HG03064 (cell line): Measurements from ENCODE around the gene CHTF18.

Experiments used
- ATAC-seq: cut with Tn5 transposase; IDR thresholded peaks from one replicate; pipeline ENCODE4 v1.9.1; 2021; ENCODE audit warnings: low read depth; ENCODE audit not compliant: unreplicated experiment

CHTF18 gene

DNA sequence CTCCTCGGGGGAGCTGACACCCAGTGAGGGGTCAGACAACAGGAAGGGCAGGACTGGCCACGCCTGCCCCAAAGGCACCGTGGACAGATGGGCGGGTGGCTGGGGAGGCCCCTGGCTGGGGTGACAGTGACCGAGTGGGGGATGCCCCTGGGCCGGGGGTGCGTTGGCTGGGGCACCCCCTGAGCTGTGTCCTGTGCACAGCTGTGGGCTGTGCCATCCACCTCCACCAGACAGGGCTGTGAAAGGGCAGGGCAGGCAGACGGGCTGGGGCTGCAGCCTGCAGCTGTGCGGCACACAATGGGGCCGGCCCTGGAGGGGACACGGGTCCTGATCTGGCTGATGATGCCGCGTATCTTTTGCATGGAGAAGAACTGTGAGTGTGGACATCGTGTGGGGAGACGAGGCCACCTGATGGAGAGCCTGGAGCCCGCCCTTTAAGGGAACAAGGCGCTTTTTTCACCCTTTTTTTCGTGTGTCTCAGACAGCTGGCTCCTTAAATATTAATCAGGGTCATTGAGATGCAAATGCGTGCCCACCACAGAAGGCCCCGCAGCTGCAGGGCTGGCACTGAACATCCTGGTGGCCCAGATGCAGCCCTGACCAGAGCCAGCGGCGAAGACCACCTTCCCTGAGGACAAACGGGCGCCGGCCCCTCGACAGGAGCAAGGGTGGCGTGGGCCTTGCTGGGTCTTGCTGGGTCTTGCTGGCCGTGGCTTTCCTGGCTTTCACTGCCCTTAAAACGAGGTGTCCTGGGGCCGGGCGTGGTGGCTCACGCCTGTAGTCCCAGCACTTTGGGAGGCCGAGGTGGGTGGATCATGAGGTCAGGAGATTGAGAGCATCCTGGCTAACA, 54.5 kb downstream of the CHTF18 start:
- ATAC-seq: no peak

DNA sequence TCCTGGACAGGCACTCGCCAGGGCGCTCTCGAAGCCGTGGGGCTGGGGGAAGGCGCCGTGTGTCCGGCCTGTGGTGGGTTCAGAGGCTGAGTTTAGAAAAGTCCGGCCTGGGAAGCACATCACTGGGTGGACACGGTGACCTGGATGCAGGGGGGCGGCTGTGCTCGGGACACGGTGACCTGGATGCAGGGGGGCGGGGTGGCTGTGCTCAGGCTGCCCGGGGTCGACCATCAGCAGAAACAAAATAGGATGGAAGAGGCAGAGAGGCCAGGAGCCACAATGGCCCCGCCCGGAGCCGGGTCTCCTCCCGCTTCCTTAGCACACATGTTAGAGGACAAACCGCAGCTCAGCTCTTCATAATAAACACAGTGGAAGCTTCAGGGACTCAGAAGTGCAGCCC, 55.4 kb downstream of the CHTF18 start:
- no peak for ATAC-seq

DNA sequence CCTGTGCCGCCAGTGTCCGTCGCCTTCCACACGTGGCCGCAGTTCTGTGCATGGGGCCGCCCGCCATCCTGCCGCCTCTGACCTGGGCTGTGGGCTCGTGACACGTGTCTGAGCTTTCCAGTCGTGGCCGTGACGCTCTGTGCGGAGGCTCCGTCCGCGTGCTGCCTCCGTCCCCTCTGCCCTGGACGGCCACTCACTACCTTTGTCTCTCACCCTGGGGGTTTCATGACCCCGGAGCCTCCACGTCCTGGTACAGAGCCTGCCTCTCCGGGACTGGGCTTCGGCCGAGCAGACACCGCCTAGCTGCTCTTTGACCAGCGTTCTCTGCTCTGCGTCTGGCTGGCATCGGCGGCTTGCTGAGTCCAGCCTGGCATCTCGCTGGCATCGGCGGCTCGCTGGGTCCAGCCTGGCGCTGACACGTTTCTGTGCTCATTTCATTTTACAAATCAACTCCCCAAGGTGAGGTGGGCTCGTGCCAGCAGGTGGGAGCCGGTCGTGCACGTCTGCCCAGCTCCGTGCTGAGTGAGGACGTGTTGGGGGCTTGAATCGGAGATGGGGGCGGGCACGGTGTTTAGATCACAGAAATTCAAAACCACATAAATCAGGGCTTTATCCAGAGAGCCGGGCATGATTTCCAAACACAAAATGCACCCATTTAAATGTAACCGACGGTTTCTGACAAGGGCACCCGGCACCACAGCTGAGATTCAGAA, 56.4 kb downstream of the CHTF18 start:
- ATAC-seq: no peak

DNA sequence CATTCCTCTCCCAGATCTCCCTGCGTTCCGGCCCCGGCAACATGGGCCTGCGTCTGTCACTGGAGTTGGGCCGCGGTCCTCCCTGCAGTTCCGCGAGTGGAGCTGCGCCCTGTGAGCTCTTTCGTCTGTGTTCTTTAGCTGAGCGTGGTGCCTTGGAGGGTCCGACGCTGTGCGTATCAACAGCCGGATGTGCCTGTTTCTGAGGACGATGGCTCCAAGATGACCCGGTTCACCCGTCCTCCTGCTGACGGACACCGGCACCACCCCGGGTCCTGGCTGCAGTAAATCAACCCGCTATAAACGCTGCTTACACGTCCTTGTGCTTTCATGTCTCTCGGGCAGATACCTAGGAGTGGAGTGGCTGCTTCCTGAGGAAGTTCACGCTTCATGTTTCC, 56.9 kb downstream of the CHTF18 start:
- ATAC-seq: no peak

DNA sequence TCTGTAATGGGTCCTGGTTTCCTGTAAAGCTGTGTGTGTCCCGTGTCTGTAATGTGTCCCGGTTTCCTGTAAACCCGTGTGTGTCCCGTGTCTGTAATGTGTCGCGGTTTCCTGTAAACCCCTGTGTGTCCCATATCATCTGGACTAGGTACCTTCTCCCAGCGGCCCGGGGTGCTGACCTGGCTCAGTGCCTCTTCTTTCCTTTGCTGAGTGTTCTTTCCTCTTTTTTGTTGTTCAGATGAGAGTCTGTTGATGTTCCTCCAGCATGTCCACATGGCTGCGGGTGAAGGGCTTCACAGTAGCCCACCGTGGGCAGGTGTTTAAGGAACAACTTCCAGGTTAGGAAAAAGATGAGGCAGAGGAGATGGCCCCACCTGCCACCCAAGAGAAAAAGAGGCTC, 58.7 kb downstream of the CHTF18 start:
- ATAC-seq: no peak
